Stimulated activated CD8-positive, alpha-beta memory T cell treated with anti-CD3 and anti-CD28 coated beads, Interleukin-7, amount 100 ng/mL, for 24 hours (primary cell): Measurements from ENCODE around the gene KRTAP10-12.

Experiments
- DNase-seq: peaks from one replicate; pipeline ENCODE4 v3.0.0-alpha.2; 2020; ENCODE audit warnings: low read depth

Gene KRTAP10-12

DNA sequence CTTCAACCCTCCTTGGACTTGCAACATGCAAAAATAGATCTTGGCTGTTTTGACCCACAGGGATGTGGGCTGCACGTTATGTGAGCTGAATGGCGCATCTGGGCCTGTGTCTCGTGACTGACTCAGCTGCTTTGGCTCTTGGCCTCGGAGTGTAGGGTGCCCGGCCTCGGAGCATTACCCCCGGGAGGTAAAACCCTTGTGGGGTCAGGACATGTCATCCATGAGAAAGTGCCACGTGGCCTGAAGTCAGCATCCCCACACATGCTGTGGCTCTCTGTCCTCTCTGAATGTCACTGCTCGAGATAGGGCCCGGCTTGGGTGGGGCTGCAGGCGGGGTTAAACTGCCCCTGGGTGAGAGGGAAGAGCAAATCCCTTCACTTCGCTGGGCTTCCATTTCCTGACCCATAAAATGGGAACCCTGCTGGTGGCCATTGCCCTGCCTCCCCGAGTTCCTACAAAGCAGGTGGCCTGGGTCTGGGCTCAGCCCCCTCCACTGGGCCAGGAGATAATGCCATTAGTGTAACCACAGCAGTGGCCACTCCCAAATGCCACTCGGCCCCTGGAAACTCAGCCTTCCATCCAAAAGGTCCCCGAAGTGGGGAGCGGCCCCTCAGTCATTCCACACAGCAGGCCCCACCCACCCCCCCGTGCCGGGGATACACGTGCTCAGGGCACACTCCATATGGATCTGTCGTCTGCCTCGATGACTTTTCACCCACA is 37.2 kb downstream of the KRTAP10-12 start:
- no peak for DNase-seq

DNA sequence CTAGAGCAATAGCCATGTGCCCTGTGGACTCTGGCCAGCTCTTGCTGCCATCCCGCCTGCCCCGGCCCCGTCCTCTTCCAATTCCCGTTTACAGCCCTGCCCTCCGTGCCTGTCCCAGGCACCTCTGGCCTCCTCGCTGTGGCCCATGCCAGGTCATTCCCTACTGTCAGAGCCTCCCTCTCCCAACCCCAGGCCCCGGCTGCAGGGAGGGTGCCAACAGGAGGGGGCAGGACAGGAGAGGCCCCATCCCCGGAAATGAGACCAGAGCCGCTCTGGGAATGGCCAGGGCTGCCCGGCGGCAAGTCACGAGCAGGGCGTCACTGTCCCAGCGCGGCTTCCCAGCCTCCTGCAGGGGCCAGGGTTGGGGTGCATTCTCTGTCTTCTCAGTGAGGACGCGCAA is 37.9 kb downstream of the KRTAP10-12 start:
- no peak for DNase-seq

DNA sequence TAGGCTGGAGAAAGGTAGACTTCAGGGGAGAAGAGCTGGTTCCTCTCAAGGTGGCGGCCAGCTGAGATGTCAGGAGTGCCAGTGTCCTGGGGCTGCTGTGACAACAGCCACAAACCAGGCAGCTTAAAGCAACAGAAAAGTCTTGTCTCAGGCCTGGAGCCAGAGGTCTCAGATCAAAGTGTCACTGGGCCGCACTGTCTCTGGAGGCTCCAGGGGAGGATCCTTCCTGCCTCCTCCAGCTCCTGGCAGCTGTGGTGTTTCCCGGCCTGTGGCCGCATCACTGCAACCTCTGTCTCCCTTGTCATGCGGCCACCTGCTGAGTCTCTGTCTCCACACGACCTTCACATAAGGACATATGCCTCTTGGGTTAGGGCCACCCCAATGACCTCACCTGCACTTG is 38.8 kb downstream of the KRTAP10-12 start:
- DNase-seq = no peak

- no peak for DNase-seq
These were observed 39.5 kb downstream of the KRTAP10-12 start for GRCh38 chr21:44736291-44737004.

- DNase-seq = no peak
These were observed 40.9 kb downstream of the KRTAP10-12 start for GRCh38 chr21:44737706-44738354.

DNA sequence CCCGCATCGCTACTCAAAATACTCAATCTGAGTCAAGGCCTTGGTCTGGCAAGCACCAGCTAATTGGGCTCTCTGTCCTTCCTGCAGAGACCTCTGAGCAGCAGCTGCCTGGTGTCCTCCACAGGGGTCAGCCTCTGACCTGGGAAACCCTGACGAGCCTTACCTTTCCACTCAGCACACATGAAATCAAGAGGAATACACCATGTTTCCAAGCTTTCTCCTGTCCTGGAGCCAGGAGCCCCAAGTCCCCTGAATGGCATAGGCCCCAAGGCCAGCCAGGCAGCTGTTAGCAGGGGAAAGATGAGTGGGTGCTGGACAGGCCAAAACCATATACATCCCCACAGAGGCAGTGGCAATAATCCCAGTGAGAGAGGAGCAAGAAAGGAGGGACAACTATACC is 41.6 kb downstream of the KRTAP10-12 start:
- DNase-seq = no peak

DNA sequence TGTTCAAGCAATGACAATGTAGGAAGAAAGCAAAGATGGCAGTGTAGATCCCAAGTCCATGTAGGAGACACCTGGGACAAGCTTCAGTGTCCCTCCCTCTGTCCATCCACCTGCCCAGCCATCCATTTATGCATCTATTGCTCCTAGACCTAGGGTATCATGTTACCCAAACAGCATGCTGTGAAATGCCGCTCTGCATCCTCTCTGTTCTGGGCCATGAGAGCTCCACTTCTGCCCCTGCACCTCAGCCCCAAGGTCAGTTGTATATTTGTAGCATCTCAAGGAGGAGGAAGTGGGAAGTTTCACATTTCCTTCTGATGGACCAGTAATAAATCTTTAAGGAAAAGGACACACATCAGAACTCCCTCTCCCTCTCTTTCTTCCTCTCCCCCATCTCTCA is 42.3 kb downstream of the KRTAP10-12 start:
- DNase-seq = no peak

DNA sequence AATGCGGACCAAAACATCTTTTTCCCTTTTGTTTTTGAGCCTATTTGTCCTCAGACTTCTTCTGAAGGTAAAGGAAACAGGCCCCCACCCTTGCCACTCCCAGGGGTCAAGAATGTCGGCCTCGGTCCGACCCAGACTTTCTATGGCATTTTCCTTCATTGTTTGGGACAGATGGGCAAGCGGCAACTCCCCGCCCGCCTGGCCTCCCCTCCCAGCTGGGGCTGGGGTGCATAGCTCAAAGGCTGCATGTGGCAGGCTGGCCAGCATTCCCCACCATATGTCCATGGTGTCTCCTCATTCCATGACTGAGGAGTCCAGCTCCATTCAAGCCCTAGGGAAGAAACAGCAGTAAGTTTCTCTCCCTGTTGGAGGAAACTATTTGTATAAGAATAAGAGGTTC is 43.8 kb downstream of the KRTAP10-12 start:
- no peak for DNase-seq

DNA sequence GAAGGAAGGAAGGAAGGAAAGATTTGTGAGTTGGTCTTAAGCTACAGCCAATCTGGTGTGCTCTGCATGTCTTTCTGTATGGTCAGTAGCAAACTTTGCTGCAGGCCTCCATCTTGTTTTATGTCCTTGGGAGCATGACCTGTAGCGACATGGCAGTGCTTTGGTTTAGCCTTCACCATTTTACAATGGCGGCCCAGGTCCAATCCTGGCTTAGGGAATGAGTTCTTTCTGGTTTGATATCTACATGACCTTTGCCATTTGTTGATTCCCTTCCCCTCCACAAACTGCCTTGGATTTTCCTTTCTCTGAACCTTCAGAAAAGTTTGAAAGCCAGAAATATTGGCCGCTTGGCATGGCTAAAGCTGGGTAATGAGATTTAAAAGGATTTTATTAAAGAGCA is 44.9 kb downstream of the KRTAP10-12 start:
- DNase-seq = no peak

DNA sequence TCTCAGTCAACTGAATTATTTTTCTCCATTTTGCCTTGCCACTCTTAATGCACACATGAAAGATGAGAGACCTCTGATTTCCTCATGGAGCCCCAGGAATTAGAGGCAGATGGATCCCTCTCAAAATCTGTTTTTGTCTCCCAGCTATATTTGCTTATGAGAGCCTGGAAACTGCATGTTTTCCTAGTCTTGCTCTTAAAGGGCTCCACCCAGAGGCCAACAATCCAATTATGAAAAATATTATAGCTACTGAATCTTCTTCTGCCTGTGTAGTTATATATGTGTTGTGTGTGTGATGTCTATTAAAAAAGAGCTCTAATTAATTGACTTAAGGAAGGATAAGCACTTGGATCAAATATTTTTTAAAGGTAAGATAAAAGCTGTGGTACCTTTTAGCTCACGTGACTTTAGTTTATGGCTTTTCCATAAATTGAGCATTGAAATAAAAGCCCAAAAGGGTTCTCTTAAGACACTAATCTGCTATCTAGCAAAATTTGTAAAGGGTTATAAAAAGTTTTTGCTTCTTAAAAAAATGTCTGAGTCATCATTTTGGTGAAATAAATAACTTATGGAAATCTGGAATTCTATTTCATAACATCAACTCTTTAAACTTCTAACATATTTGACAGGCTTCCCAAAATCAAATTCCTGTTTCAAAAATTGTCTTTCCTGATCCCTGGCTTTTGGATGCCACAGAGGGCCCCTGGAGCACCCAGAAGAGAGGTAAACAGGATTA is 45.6 kb downstream of the KRTAP10-12 start:
- DNase-seq = no peak
